GM18507 (cell line): ENCODE results near the gene ANKRD44.
A peak's percentile ranks its signal among the peaks of the same experiment; 100 is the strongest.

Experiments used
- DNase-seq: peaks from one replicate; pipeline ENCODE4 v3.0.0; 2011; ENCODE audit warnings: low read depth; ENCODE audit not compliant: insufficient read length; ENCODE audit errors: extremely low spot score
- FAIRE-seq: peaks from 2 replicates; lab custom pipeline; 2011; peaks lifted over from hg19 to GRCh38; lab: Jason Lieb, UNC

The ANKRD44 gene

DNA sequence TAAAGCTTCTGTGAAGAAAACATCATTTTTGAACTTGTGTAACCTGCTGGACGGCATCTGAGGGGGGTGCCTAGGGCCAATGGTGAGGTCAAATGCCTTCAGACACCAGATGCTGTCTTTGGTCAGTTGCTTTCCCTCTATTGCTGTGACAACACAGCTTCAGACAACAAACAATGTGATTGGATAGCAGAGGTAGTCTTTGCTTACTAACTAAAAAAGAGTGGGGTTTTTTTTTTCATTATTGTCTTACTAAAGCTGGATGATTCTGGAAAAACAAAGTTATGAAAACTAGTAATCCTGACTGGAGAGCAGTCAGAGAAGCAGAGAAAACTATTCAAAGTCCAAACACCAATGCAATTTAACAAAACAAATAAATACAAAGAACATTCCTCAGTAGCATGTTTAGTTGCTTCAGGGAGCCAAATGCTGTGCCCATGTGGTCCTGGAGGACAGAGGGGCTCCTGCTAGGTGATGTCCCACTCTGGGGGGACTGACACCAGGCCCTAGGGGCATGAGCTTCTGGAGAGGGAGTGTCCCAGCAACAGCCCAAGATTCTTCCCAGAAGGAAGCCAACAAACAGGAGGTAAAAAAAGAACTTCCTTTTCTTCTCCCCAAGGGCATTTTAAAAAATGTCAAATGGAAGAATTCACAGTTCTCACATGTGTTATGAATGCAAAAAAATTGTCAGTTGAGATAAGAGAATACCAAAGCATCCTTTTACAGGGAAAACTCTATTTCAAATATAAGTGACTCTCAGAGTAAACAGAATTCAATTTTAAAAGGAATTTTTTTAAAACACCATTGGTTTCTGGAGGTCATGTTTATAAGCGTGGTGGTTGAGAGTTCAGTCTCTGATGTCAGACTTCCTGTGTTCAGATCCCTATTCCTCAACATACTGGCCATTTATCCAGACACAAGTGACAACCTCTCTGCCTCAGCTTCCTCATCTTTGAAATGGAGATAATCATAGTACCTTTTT is 203.0 kb downstream of the ANKRD44 start:
- FAIRE-seq (no peak), DNase-seq (no peak)

DNA sequence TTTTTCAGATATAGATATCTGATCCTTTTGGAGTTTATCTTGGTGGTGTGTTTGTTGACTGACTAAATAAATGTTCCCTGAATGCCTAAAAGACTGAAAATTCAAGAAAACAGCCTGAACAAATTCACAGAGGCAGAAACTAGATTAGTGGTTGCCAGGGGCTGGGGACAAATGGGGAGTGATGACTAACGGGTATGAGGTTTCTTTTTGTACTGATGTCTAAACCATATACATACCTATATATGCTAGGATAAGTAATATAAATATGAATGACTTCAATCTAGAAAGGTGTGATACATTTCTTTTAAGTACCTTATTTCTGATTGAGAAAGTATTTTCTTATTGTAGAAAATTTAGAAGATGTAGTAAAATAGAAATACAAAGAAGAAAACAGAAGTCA is 207.2 kb downstream of the ANKRD44 start:
- DNase-seq (no peak), FAIRE-seq (no peak)

DNA sequence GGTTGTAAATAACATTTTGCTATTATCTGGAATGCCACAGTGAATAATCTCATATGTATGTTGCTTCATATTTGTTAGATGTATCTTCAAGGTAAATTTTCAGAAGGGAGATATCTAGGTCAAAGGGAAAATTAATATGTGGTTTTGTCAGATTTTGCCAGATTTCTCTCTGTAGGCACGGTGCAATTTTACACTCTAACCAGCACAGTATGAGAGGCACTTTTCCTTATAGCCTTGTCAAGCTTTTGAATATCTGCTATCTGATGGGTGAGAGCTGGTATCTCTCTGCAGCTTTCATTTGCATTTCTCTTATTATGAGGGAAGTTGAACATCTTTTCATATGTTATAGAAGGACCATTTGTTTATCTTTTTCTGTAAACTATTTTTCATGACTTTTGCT is 208.3 kb downstream of the ANKRD44 start:
- DNase-seq (no peak), FAIRE-seq (no peak)

- no peak for FAIRE-seq
These were observed 209.1 kb downstream of the ANKRD44 start for GRCh38 chr2:197101519-197101918.

DNA sequence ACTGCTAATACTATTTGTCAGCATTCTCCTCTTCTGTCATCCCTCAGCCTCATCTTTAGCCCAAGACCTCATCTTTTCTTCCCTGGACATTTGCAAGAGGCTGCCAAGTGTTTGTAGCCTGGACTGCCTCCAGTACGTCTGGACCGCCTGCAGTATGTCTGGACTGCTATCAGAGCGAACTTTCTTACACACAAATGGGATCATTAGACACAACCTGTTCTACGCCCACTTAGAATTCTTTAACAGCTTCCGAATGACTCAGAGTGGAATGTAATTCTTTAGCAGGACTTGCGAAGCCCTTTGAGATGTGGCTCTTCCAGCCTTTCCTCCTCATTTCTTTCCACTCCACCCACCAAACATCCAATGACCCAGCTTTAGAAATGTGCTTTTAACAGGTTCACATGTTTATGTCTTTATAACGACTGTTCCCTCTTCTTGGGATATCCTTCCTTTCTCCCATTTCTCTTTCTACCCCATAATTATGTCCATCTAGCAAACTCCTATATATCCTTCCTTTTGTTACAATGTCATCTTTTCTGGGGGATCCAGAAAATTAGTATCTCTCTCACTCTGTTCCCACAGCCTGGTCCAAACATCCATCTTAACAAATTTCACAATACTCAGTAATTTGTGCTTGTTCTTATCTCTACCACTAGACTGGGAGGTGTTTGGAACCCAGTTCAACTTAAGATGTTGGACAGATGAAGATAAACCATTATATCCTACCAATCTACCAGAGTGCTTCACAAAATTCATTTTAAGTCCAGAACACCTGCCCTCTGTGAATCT is 212.8 kb downstream of the ANKRD44 start:
- FAIRE-seq (no peak), DNase-seq (no peak)

More at GRCh38 chr2:197101519-197101918, 209.1 kb downstream of the ANKRD44 start:
- DNase-seq, result no peak

DNA sequence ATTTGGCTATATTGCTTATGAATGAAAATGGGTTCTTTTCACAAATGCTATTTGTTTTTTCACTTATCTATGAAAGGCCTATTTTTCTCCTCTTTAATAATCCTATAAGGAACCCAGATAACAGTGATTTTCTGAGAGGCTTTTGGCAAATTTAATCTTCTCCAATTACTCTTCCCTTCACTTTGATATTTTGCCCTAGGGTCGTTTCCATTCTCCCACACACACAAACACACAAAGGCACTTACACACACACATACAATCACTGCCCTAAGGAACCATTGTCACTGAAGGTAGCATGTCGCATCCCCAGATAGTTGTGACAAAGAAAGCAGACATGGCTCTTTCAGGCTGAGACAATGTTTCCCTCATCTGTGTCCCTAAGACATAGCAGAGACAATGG is 213.9 kb downstream of the ANKRD44 start:
- no peak for DNase-seq
- no peak for FAIRE-seq

DNA sequence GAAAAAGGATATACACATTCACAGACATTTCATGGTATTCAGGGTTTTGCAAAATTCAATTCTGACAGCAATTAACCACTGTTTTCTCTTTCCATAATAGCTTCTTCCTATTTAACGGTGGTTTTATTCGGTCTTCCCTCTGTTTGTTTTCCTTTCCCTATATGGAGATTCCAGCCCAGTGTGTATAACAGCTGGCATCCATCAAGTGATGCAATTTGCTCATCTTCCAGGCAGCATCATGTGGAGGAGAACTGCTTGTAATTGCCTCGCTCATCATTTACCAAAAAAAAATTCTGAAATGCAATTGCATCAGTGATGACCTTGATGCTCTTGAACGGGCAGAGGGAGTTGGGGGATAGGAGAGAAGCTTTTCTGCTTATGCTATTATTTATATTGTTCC is 218.1 kb downstream of the ANKRD44 start:
- no peak for FAIRE-seq
- no peak for DNase-seq

- FAIRE-seq (no peak), DNase-seq (no peak)
These were observed 219.7 kb downstream of the ANKRD44 start for GRCh38 chr2:197090742-197091367.

DNA sequence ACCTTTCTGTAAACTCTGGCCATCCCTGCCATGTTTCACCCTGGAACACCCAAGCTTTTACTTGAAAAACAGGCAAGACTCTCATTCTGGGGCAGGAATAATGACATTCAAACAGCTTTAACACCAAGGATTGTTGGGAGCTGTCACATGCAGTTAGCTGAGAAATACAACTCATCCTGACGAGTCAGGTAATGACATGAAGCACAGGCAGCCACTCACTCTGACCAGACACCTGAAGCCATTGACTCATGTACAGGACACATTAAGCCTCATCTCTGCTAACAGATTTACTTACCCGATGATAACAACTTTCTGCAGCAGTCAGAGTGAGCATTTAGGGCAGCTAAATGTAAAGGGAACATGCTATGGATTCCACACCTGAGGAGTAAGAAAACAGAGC is 220.9 kb downstream of the ANKRD44 start:
- DNase-seq, result no peak
- peak; percentile 33 for FAIRE-seq

- DNase-seq, result no peak
- FAIRE-seq, result no peak
These were observed 221.9 kb downstream of the ANKRD44 start for GRCh38 chr2:197088694-197089093.

- no peak for FAIRE-seq
- DNase-seq, result no peak
These were observed 224.1 kb downstream of the ANKRD44 start for GRCh38 chr2:197086500-197086899.

- no peak for DNase-seq
- FAIRE-seq, result no peak
These were observed 224.9 kb downstream of the ANKRD44 start for GRCh38 chr2:197085665-197086064.

DNA sequence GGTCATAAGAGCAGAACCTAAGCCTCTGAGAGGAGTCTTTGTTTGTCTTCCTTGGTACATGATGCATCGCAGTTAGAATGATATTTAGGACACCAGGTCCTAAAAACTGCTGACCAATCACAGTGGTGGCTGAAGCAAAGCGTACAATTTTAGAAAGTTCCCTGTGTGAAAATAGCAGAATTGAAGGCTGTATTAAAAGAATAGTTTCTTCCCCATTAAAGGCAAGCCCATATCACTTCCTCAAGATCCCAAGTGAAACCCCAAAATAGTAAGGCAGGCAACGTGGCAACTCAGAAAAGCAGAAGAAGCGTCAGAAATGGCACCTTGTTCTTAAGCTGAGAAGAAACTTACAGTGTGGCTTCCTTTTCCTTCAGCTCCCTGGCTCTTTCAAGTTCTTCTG is 229.3 kb downstream of the ANKRD44 start:
- FAIRE-seq (no peak), DNase-seq (no peak)

DNA sequence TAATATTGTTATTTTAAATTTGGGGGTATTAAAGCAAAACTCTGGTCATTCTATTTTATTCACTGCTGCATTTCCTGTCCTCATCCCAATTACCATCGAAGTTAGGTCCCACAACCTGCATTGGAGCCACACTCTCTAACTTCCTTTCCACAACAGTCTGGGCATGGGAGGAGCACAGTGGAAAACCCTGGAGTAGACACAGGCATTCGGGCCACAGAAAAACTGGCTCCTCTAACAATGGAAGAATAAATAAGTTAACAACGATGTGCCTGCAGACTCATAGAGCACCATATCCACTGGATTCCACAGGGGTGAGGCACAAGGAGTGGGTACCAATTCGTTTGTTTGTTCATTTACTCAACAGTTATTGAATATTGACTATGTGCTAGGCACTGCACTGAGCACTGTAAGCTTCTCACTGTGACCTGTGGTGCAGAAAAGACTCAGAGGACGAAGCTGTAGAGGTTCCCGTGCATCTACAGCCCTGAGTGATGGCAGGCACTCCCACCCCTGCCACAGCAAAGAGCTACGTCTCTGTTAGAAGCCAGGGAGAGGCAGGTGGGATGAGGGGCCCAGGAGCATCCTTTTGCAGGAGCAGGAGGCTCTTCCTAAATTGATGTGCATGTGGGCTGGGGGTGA is 229.9 kb downstream of the ANKRD44 start:
- DNase-seq (no peak), FAIRE-seq (no peak)

DNA sequence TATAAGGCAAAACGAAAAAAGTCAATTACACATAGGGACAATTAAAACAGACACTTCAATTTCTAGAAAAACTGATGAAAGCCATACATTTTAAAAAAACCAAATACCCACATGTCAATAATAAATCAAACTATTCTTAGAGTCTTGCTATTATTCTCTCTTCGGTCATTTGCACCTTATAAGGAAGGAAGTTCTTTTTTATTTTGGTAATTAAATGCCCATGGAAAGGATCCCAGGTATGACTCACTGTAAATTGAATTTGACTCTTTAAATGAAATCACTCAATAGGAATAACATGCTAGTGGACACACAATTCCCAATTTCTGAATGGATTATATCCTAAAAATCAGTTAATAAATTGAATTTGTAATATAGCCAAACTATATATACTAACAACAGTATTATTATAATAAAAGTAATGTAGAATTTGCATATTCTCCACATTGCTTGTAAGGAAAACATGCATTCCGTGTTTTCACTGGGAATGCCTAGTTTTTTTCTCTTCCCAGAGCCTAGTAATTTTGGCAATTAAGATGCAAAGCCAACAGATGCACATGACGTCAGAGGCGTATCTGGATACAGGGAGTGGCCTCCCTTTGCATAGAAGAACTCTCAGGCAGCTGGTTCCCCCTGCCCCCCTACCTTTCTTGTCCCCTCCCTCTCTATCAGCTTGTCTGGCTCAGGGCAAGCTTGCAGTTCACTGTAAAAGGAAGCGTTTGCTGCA is 230.6 kb downstream of the ANKRD44 start:
- no peak for FAIRE-seq
- no peak for DNase-seq

DNA sequence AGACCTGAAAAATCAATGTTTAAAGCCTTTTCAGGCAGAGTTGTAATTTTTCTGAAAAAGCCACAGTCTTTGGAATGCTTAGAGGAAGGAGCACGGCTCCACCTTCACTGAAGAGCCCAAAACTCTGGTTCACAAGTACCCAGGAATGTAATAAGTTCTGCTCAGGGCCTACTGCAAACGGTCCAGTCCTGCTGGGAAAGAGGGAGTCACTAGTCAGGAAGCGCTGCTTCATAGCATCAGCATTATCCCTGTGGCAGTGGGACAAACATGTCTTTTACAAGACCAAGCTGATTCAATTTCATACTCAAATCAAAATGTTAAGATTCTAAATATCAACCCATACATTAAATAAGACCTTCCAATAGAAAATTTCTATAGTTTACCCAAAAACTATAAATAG is 231.2 kb downstream of the ANKRD44 start:
- DNase-seq (no peak), FAIRE-seq (no peak)

GRCh38 chr2:197078535-197078934 is 232.0 kb downstream of the ANKRD44 start:
- FAIRE-seq (no peak), DNase-seq (no peak)

DNA sequence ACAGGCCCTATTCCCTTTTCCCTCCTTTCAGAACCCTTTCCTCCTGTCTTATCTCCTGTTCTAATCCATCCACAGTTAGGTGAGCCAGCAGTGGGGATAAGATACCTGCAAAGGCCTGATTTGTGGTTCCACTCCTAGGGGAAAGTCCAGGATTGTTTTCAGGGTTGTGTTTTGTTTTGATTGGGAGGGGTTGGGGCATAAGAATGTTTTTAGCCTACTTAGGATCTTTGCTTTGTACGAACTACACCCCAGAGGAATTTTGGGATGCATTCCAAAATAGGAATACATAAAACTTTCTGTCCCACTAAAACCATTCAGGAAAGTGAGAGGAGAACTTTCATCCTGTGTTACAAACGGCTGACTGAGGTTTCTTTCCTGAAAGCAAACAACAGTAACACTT is 233.2 kb downstream of the ANKRD44 start:
- no peak for FAIRE-seq
- DNase-seq, result no peak

DNA sequence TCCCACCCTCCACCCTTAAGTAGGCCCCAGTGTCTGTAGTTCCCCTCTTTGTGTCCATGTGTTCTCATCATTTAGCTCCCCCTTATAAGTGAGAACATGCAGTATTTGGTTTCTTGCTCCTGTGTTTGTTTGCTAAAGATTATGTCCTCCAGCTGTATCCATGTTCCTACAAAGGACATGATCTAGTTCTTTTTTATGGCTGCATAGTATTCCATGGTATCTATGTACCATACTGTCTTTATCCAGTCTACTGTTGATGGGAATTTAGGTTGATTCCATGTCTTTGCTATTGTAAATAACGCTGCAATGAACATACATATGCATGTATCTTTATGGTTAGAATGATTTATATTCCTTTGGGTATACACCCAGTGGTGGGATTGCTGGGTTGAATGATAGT is 233.9 kb downstream of the ANKRD44 start:
- FAIRE-seq (no peak), DNase-seq (no peak)
